HepG2 (cell line): ENCODE results near the gene DNAAF1.

Source experiments
- ARNT2 ChIP-seq: sonication (generic); formaldehyde crosslinking; IDR thresholded peaks from 2 replicates; pipeline ENCODE4 v1.8.0; 2022; ENCODE audit warnings: mild to moderate bottlenecking, low read depth, missing genetic modification reagents, moderate library complexity
- ELF4 ChIP-seq: sonication (generic); formaldehyde crosslinking; IDR thresholded peaks from 2 replicates; pipeline ENCODE4 v1.5.0; 2020; ENCODE audit warnings: missing genetic modification reagents, mild to moderate bottlenecking, moderate library complexity, borderline replicate concordance
- NFYB ChIP-seq: sonication (generic); formaldehyde crosslinking; IDR thresholded peaks from 2 replicates; pipeline ENCODE4 v1.4.0; 2020; ENCODE audit warnings: missing genetic modification reagents
- POLR2AphosphoS5 ChIP-seq: IDR thresholded peaks from 2 replicates; pipeline ENCODE4 v1.6.1; 2012; ENCODE audit warnings: low read depth, low read length
- RARG ChIP-seq: sonication (generic); formaldehyde crosslinking; IDR thresholded peaks from 2 replicates; pipeline ENCODE4 v1.4.0; 2020; ENCODE audit warnings: low read depth, mild to moderate bottlenecking, missing genetic modification reagents
- YY1 ChIP-seq: IDR thresholded peaks from 2 replicates; pipeline ENCODE4 v1.6.1; 2011; ENCODE audit warnings: low read length, low read depth, moderate library complexity, mild to moderate bottlenecking; ENCODE audit not compliant: insufficient read depth, insufficient replicate concordance
- ZNF180 ChIP-seq: sonication (generic); formaldehyde crosslinking; IDR thresholded peaks from 2 replicates; pipeline ENCODE4 v1.4.0; 2020; ENCODE audit warnings: low read depth, missing genetic modification reagents, borderline replicate concordance

- TF ChIP-seq ARNT2 (CRISPR knock-in tag) (no peak), RARG (no peak), ELF4 (CRISPR knock-in tag) (no peak), POLR2AphosphoS5 (no peak), NFYB (no peak), YY1 (no peak), ZNF180 (no peak)
Observed at GRCh38 chr16:84184775-84185174, 39.7 kb downstream of the DNAAF1 start.
